UCSD-AML1 (cell line): Measurements from ENCODE around the gene CENPF.
"Not testable (repeated sequence)": the region's sequence is repeated elsewhere in the genome, so short reads cannot be mapped to it uniquely, and the experiment has no call there.

ENCODE experiments used
- DNase-seq: peaks from one replicate; lab custom pipeline; 2025; ENCODE audit not compliant: unreplicated experiment; lab: John Stamatoyannopoulos, UW

The CENPF gene

DNA sequence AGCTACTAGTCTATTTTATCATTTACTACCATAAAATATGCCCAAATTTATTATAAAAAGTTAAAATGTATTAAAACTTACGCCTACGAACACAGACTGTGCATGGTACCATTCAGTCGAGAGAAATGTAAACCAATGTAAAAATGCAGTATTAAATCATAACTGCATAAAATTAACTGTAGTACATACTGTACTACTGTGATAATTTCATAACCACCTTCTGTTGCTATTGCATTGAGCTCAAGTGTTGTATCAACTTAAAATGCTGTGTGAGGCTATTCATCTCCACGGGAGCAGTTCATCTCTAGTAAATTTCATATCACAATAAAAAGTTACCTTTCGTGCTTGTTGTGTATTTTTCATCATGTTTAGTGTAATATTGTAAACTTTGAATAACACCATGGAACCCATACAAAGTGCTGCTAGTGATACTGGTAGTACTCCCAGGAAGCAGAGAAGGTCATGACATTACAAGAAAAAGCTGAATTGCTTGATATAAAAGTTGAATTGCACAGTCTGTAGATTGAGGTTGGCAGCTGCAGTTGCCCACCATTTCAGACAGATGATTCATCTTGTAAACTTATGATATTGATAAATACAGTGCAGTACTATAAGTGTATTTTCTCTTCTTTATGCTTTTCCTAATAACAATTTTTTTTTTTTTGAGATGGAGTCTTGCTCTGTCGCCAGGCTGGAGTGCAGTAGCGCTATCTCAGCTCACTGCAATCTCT, 19.0 kb upstream of the CENPF start:
- no peak for DNase-seq

DNA sequence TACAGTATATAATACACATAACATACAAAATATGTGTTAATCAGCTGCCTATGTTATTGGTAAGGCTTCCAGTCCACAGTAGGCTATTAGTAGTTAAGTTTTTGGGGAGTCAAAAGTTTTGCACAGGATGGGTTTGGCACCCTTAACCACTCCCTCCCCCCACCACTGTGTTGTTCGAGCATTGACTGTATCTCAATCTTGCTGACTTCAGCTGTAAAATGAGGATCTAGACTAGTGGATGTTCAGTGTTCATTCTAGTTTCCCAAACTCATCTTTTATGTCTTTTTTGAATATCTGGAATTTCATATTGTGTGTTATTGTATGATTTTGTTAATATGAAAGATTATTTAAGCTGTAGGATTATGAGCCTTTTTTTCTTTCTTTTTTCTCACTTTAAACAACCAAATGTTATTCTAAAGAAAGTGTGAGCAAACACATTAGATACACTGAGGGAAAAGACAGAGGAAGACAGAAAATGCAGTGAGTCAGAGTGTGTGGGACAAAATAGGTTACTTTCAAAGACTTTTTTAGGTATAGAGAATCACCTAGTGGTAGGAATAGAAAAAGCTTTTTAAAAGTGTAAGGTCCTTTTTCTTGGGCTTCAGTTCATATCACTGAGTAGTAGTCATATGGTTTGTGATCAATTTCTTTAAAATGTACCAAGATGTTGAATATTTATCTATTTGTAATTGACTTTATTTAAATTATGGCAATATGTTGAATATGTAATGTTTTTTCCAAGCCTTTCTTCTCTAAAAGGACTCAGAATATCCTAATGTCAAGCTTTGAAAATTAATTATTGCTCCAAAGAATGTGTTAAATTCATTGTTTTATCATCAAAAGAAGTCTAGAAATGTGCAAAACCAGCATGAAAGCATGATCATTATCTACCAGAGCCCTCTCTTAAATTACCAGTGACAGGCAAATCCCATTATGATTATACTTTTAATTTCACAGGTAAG, 17.9 kb upstream of the CENPF start:
- no peak for DNase-seq

DNA sequence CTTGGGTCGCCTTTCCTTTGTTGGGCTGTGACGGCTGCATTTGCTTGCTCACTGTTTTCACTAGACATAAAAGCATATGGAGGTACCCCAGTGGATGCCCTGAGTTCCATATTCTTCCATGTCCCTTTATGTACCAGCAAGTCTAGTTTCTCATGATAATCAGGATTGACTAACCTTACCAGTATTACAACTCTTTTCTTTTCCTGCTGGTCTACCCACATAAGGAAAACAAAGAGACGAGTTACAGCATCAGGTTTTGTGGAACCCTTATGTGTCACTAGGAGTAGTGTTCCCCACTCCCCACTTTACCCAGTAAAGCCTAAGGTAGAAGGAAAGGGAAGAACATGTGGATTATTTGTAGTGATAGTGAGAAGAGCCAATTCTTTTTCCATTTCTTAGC, 16.4 kb upstream of the CENPF start:
- no peak for DNase-seq

DNA sequence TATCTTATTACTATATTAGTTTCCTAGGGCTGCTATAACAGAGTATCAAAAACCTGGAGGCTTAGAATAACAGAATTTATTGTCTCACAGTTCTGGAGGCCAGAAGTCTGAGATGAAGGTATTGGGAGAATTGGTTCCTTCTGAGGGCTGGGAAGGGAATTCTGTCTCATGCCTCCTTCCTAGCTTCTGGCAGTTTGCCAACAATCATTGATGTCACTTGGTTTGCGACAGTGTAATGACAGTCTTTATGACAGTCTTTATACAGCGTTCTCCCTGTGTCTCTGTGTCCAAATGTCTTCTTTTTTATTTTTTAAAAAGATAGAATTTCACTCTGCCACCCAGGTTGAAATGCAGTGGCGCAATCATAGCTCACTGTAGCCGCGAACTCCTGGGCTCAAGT, 15.8 kb upstream of the CENPF start:
- DNase-seq: no peak

DNA sequence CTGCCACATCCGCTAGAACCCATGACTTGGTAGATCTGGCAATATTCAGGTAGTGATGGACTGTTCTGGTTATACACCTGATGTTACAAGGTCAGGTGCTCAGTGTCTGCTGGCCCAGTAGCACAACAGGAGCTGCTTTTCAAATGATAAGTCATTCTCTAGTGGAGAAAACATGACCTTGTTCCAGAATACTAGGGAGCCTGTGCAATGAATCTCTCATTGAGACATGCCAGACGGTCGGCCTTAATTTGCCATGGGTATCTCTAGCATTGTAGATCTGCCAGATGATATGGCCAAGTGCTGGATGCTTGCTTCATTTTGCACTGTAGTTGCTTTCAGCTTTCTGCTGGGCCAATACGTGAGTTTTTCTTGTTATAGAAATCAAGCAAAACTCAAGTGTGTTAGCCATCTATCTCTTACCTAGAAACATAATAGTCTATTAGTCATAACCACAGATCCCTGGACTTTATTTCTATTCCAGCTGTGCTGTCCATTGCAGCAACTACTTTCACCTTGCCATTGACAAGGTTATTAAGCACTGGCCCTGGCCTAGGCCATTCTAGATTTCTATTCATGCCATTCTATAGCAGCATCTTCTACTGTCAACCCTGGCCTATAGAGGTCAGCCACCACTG, 13.9 kb upstream of the CENPF start:
- DNase-seq: no peak

DNA sequence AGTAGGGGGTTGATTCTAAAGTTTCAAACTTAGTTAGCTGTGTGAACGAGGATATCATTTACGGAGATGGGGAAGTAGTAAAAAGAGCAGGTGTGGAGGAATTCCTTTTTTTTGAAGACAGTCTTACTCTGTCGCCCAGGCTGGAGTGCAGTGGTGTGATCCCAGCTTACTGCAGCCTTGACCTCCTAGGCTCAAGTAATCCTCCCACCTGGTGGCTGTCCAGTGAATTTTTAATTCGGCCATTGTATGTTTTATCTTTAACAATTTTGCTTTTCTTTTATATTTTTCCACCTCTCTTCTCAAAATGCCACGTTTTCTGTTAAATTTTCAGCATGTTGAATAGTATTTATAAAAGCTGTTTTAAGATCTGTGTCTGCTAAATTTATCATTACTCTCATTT, 12.3 kb upstream of the CENPF start:
- DNase-seq: no peak

DNA sequence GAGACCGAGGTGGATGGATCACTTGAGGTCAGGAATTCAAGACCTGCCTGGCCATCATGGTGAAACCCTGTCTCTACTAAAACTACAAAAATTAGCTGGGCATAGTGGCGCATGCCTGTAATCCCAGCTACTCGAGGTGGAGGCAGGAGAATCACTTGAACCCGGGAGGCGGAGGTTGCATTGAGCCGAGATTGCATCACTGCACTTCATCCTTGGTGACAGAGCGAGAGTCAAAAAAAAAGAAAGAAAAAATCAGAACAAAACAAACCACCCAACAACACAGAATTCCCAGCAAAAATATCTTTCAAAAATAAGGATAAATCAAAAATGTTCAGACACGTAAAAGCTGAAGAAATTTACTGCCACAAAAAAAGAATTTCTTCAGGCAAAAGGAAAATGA, 11.1 kb upstream of the CENPF start:
- not testable (repeated sequence) for DNase-seq

DNA sequence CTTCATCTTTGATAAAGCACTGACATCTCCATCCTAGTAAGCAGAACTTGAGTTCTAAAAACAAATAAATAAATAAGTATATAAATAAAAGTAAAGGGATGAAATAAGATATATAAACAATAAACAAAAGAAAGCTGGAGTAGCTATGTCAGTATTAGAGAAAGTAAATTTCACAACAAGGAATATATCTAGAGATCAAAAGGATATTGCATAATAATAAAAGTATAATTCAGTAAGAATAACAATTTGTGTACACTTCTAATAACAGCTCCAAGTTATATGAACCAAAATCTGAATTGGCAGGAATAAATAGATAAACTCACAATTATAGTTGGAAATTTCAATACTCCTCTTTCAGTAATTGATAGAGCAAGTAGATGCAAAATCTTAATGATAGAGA, 9.8 kb upstream of the CENPF start:
- DNase-seq: no peak

DNA sequence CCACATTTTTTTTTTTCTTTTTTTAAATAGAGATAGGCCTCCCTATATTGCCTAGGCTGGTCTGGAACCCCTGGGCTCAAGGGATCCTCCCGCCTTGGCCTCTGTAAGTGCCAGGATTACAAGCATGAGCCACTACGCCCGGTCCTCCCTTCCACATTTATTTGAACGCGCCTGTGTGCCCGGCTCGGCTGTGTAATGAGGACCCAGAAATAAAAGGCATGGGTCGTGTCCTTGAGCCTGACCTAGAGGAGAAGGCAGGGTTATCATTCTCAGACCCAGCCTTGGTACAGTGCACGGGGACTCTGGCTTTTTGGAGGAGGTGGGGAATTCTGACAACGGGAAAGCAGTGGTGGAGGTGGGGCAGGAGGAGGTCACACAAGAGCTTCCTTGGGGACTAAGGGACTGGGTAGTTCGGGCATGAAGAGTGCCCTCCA, 841 bp downstream of the CENPF start:
- DNase-seq: peak; percentile 20

DNA sequence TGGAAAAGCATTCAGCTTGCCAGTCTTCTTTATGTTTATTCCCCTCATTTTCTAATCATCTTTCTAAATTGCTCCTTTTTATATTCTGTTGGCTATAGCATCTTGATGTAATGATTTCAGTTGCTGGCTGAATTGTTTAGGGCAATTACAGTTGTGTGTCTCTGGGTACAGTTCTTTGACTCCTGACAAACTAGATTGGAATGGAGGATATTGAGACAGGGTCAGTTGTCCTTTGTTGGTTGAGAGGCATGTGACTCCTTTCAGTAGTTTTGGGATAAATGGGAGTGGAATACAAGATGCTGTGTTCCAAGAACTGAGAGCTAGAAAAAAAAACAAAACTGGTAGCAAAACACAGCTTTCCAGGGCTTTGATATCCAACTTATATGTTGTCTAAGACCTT, 1.5 kb downstream of the CENPF start:
- no peak for DNase-seq

DNA sequence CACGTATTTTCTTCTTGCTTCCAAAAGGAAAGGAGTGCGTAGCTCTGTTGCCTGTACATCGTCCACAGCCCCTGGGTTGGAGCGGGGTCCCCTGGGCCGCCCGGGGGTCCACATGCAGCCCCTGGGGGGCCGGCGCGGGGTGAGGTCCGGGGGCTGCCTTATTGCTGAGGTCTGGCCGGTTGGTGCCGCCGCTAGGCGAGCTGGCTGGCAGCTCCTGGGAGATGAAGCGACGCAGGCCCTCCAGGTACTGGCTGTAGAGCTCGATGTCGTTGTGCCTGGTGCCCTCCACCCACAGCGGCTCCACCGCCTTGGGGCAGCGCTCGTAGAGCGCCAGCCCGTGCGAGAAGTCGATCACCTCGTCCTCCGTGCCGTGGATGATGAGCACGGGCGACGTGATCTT, 2.5 kb downstream of the CENPF start:
- DNase-seq: not testable (repeated sequence)

DNA sequence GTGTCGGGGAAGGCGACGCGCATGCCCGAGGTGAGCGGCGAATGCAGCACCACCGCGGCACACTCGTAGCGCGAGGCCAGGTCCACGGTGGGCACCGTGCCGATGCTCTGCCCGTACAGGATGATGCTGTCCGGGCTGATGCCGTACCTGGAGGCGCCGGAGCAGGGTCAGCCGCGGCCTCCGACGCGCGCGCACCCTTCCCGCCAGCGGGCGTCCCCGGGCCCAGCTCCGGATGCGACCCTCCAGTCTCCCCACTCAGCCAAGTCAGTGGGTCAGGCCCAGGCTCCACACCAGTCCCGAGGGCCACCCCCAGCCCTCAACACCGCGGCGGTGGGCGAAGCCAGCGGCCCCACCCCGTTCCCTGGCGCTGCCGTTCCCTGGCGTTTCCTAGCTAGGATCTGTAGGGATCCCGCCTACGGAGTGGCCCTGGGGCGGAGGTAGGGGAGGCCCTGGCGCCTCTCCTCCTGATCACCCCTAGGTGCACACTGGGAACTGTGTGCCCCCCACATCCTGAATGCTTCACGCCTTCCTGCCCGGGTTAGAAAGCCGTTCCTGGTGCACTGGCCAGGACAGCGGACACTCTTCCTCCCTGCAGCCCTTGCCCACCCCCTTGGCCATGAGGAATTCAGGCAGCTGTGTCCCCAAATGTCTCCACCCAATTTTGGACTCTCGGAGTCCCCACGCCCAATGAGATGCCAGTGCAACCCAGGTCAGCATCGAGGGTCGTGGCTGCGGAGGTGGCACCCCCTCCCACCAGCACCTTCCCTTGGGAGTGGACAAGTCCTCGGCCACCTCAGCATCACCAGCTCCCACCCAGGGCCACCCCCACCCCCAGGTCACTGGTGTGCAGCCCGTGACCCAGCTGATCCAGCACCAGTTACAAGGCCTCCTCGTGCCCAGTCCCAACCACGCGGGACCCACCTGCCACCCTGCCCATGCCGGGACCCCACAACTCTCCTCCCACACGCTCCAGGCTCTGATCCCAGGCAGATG, 3.2 kb downstream of the CENPF start:
- not testable (repeated sequence) for DNase-seq

DNA sequence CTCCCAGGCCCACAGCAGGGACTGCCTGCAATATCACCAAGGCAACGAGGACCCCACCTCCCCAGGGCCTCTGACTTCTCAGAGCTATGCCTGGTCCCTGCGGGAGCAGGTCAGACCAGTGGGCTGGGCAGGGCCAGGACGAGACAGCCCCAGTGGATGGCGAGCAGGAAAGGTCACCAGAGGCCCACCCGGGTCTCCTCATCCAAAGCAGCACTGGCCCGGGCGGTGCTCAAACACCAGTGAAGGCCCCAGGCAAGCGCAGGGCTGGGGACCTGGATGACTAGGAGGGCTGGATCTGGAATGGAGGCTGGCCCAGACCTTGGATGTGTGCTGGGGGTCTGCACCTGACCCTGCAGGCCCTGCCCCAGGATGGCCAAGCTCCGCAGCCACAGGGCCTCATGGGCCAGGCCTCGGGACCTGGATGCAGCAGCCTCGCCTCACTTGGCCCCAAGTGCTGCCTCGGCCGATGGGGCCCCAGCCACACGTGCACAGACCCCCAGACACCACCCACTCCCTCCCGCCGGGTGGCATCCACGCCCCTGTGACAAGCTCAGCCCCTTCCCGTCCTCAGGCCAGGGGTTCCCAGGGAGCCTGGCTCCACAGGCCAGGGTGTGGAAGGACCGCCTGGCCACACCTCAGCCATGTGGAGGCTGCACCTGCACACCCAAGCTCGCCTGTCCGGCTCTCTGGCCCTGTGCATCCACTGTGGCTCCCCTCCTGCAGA, 4.7 kb downstream of the CENPF start:
- not testable (repeated sequence) for DNase-seq

DNA sequence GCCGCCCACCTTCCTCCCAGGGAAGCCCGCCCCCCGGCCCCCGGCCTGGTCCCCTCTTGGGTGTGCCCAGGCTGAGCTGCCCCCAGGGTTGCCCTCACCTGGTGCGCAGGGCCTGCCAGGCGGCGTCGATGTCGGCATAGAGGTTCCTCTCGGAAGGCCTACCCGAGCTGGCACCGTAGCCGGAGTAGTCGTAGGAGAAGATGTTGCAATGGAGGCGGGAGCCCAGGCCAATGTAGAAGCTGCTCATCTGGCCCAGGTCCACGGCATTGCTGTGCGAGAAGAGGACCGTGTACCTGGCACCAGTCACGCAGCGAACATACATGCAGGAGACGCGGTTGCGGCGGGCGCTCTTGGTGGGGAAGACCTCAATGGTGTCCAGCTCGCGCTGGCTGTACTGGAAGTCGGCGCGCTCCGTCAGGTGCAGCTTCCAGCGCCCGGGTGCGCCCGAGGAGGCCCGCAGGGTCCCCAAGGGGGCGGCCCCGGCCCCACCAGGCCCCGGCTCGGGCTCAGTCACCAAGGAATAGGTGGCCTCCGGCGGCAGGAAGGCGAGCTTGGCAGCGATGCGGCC, 5.3 kb downstream of the CENPF start:
- not testable (repeated sequence) for DNase-seq

DNA sequence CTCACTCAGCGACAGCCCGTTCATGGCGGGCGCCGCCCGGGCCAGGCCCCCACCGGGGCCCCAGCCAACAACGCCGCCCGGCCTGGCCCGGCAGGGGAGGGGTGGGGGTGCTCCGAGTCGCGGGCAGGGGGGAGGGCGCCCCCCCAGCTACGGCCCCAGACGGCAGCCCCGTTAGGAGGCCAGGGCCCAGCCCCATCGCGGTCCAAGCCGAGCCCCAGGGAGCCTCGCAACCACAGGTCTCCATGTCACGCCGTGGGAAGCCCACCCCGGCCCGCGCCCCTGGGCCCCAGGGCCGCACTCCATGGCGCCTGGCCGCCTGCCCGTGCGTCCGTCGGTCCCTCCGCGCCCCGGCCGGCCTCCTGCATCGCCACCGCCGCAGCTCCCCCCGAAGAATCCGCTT, 5.8 kb downstream of the CENPF start:
- DNase-seq: not testable (repeated sequence)

DNA sequence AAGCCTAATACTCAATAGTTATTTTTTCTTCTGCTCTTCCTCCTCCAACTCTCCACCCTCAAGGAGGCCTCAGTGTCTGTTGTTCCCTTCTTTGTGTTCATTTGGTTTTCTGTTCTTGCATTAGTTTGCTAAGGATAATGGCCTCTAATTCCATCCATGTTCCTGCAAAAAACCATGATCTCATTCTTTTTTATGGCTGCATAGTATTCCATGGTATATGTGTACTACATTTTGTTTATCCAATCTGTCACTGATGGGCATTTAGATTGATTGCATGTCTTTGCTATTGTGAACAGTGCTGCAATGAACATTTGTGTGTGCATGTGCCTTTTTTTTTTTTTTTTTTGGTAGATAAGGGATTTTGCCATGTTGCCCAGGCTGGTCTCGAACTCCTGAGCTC, 6.7 kb downstream of the CENPF start:
- no peak for DNase-seq

DNA sequence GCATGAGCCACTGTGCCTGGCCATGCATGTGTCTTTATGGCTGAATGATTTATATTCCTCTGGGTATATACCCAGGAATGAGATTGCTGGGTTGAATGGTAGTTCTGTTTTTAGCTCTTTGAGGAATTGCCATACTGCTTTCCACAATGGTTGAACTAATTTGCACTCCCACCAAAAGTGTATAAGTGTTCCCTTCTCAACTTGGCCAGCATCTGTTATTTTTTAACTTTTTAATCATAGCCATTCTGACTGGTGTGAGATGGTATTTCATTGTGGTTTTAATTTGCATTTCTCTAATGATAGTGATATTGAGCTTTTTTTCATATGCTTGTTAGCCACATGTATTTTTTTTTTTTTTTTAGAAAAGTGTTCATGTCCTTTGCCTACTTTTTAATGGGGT, 7.1 kb downstream of the CENPF start:
- DNase-seq: not testable (repeated sequence)

DNA sequence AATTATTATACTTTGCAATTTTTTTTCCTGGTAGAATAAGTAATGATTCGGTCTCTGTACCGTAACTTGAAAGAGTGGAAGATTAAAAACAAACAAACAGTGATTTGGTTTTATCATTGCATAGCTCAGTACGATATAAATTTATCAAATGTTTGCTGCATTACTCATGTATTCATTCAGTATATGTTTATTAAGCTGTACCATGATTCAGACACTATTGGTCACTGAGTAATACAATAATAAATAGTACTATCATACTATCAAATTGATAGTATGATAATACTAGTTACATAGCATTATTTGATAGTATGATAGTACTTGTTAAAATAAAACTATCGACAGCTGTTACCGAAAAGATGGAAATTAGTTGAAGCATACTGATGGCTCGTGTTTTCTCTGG, 12.1 kb downstream of the CENPF start:
- no peak for DNase-seq

DNA sequence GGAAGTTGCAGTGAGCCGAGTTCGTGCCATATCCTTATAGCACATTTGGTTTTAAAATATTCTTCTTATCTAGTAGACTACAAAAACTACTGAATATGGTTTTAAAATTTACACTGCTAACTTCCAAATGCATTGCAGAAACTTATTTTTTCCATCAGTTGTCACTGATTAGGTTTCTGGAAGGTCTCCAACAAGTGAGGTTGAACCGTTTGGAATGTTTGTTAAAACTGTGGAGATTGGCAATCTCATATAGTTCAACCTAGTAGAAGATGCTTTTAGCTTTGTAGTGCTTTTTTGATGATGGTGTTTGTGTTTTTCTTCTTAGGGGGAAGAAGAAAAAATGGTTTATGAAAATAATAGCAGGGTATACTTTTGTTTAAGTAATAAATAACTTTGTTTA, 12.9 kb downstream of the CENPF start:
- no peak for DNase-seq

DNA sequence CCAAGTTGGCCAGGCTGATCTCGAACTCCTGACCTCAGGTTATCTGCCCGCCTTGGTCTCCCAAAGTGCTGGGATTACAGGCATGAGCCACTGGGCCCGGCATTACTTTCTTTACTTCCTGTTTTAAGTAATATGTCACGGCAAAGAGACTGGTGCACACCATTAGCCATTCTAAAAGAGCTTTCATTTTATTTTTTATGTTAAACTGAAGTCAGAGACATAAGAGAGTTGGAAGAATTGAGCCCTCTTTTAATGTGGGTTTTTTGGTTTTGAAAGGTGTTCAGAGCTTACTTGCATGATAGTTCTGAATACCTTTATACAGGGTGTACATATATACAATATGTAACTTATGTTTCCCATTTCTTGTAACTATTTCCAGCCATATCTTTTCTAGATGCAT, 14.3 kb downstream of the CENPF start:
- no peak for DNase-seq
